K562 (cell line): ENCODE data around the gene EYA2. TPM values are rescaled to one million over a fixed set of nuclear protein-coding genes. Genes with fewer than 3 reads are reported as not detected.
A peak's percentile ranks its signal among the peaks of the same experiment; 100 is the strongest.

Source experiments
- ARID1B ChIP-seq: fragments of 450-650 bp; IDR thresholded peaks from 2 replicates; pipeline ENCODE4 v1.6.1; 2016; ENCODE audit warnings: antibody characterized with exemption, mild to moderate bottlenecking, inconsistent platforms
- ARID3B ChIP-seq: fragments of 250-450 bp; sonication (Bioruptor Pico); IDR thresholded peaks from 2 replicates; pipeline ENCODE4 v1.4.0; 2020; ENCODE audit warnings: borderline replicate concordance
- BHLHE40 ChIP-seq: IDR thresholded peaks from 2 replicates; pipeline ENCODE4 v1.6.1; 2011; ENCODE audit warnings: low read length, improper control_type of control experiment
- BRD9 ChIP-seq: fragments of 450-650 bp; IDR thresholded peaks from 2 replicates; pipeline ENCODE4 v1.6.1; 2018; ENCODE audit warnings: low read depth; ENCODE audit not compliant: partially characterized antibody
- DPF2 ChIP-seq: fragments of 450-650 bp; IDR thresholded peaks from 2 replicates; pipeline ENCODE4 v1.6.1; 2016
- EP300 ChIP-seq: IDR thresholded peaks from 2 replicates; pipeline ENCODE4 v1.6.1; 2012; ENCODE audit warnings: low read length, improper control_type of control experiment
- FOSL1 ChIP-seq: fragments of 200-800 bp; sonication (Bioruptor generic); conservative IDR thresholded peaks from 2 replicates; pipeline ENCODE4 v1.6.1; 2016; ENCODE audit warnings: missing genetic modification characterization, missing compliant biosample characterization
- FOXK2 ChIP-seq, 2 experiments: fragments of 450-650 bp; IDR thresholded peaks in 1 of 2; conservative IDR thresholded peaks in 1 of 2; 2 replicates each; pipeline ENCODE4 v1.6.1; 2016; ENCODE audit warnings: low read depth in 2 of 2, mild to moderate bottlenecking in 1 of 2
- FOXM1 ChIP-seq, 2 experiments: fragments of 450-650 bp in 1 of 2; sonication (generic) in 1 of 2; formaldehyde crosslinking in 1 of 2; IDR thresholded peaks; 2 replicates each; pipeline versions ENCODE4 v1.6.1 to v1.9.0; 2017 to 2022; ENCODE audit warnings: low read depth in 2 of 2, mild to moderate bottlenecking in 2 of 2, missing genetic modification reagents in 1 of 2, moderate library complexity in 1 of 2
- HMBOX1 ChIP-seq: sonication (generic); IDR thresholded peaks from 2 replicates; pipeline ENCODE4 v1.6.1; 2016
- HOMEZ ChIP-seq: fragments of 250-450 bp; sonication (Bioruptor Pico); IDR thresholded peaks from 2 replicates; pipeline ENCODE4 v1.4.0; 2020; ENCODE audit warnings: mild to moderate bottlenecking, moderate library complexity
- NBN ChIP-seq: fragments of 450-650 bp; IDR thresholded peaks from 2 replicates; pipeline ENCODE4 v1.6.1; 2016; ENCODE audit warnings: low read depth, mild to moderate bottlenecking
- NCOR1 ChIP-seq: fragments of 450-650 bp; IDR thresholded peaks from 2 replicates; pipeline ENCODE4 v1.6.1; 2016; ENCODE audit warnings: mild to moderate bottlenecking, moderate library complexity
- NFIC ChIP-seq: fragments of 450-650 bp; IDR thresholded peaks from 2 replicates; pipeline ENCODE4 v1.6.1; 2017; ENCODE audit warnings: mild to moderate bottlenecking, inconsistent platforms
- PML ChIP-seq: IDR thresholded peaks from 2 replicates; pipeline ENCODE4 v1.6.1; 2012; ENCODE audit warnings: low read length, inconsistent platforms
- RNF2 ChIP-seq: sonication (generic); IDR thresholded peaks from 2 replicates; pipeline ENCODE4 v1.6.1; 2016
- SMARCA4 ChIP-seq: fragments of 450-650 bp; IDR thresholded peaks from 2 replicates; pipeline ENCODE4 v1.6.1; 2016
- SMARCE1 ChIP-seq: fragments of 450-650 bp; IDR thresholded peaks from 2 replicates; pipeline ENCODE4 v1.7.1; 2016; ENCODE audit warnings: mild to moderate bottlenecking
- TCF3 ChIP-seq: sonication (generic); formaldehyde crosslinking; IDR thresholded peaks from 2 replicates; pipeline ENCODE4 v1.4.0; 2020; ENCODE audit warnings: mild to moderate bottlenecking, missing genetic modification reagents
- TRIM24 ChIP-seq, 2 experiments: fragments of 450-650 bp; IDR thresholded peaks; 2 replicates each; pipeline ENCODE4 v1.6.1; 2016
- USF1 ChIP-seq: sonication (generic); formaldehyde crosslinking; IDR thresholded peaks from 2 replicates; pipeline ENCODE4 v1.9.0; 2022; ENCODE audit warnings: mild to moderate bottlenecking, missing genetic modification reagents
- ZNF395 ChIP-seq: fragments of 200-800 bp; sonication (Bioruptor generic); IDR thresholded peaks from 2 replicates; pipeline ENCODE4 v1.6.1; 2017; ENCODE audit warnings: missing genetic modification characterization, missing compliant biosample characterization
- ZNF511 ChIP-seq: sonication (generic); formaldehyde crosslinking; IDR thresholded peaks from 2 replicates; pipeline ENCODE4 v1.8.0; 2022; ENCODE audit warnings: mild to moderate bottlenecking, missing genetic modification reagents
- polyA plus RNA-seq, 8 experiments: library from polyadenylated mRNA; depleted of rRNA in 4 of 8; stranded (reverse) in 5 of 8; unstranded in 3 of 8; fragments of >200 nt; fragmentation: Nextera tagmentation in 2 of 8; fragmentation: Illumina TruSeq in 1 of 8; extraction: Ambion mirVana in 2 of 8; extraction: Trizol in 1 of 8; gene quantifications; 2 replicates each; pipeline versions ENCODE4 v1.2.1 to v1.2.3, GENCODE V29; 2011 to 2014; ENCODE audit warnings: inconsistent platforms in 1 of 8, missing spikeins in 1 of 8
- total RNA-seq, 7 experiments: library from RNA; depleted of rRNA in 6 of 7; stranded (reverse); fragments of >200 nt in 6 of 7; fragmentation: Illumina TruSeq in 2 of 7; extraction: Trizol in 2 of 7; gene quantifications; 2 replicates each; pipeline versions ENCODE4 v1.2.1 to v1.2.3, GENCODE V29; 2011 to 2021; ENCODE audit warnings: low replicate concordance in 1 of 7

The EYA2 gene
- total and polyA plus RNA-seq, 9 of the 15 experiments (the other 6 are each of a cell fraction or from before 2014, with no cell fraction given) = 0.03 TPM; not detected in 8

GRCh38 chr20:47040506-47041125 lies 146.0 kb downstream of the EYA2 start (continued):
- TF ChIP-seq HOMEZ (CRISPR knock-in tag) (no peak), PML (peak; percentile 64; the same call in 1 of the 2 replicates), FOSL1 (tag) (no peak), RNF2 (0 out of 2 replicates have a peak, but pooled peaks have one; percentile 21), ARID1B (peak; percentile 88), TCF3 (CRISPR knock-in tag) (peak; percentile 90), NBN (0 out of 2 replicates have a peak, but pooled peaks have one; percentile 34), DPF2 (peak; percentile 75), NFIC (peak; percentile 76), USF1 (CRISPR knock-in tag) (peak; percentile 70), TRIM24 (IDR thresholded peaks at IDR 0.05) (peak; percentile 82 to 87), FOXK2 (conservative IDR thresholded peaks at IDR 0.05 in 1 of 2, IDR thresholded peaks at IDR 0.05 in 1 of 2; ENCODE audit: low read depth in 2 of 2) (no peak), FOXM1 (IDR thresholded peaks at IDR 0.05; ENCODE audit: low read depth) (0 out of 2 replicates have a peak, but pooled peaks have one; percentile 36), FOXM1 (CRISPR knock-in tag; IDR thresholded peaks at IDR 0.05; ENCODE audit: low read depth) (no peak), BRD9 (no peak), BHLHE40 (peak; percentile 92), ZNF511 (CRISPR knock-in tag) (no peak), SMARCA4 (peak; percentile 60; the same call in 1 of the 2 replicates), ZNF395 (CRISPR knock-in tag) (0 out of 2 replicates have a peak, but pooled peaks have one; percentile 38), ARID3B (CRISPR knock-in tag) (no peak), NCOR1 (peak; percentile 72), HMBOX1 (peak; percentile 83), EP300 (peak; percentile 50), SMARCE1 (0 out of 2 replicates have a peak, but pooled peaks have one; percentile 32)
